Left lung (tissue), 14 donors: ENCODE data around the gene KLF2. TPM values are rescaled to one million over a fixed set of nuclear protein-coding genes. Genes with fewer than 3 reads are reported as not detected.
A peak's percentile ranks its signal among the peaks of the same experiment; 100 is the strongest.

Experiments
- ATAC-seq: fragments of 200-7000 bp; cut with Tn5 transposase; one replicate; pipeline ENCODE4 v1.9.1; 2020; ENCODE audit warnings: moderate library complexity
- DNase-seq, 4 donors: peaks; one replicate each; pipeline ENCODE4 v3.0.0-alpha.2; 2013 to 2020
- H3K27ac ChIP-seq, 2 donors: fragments of 200-600 bp; sonication (generic) in 1 of 2; one replicate each; pipeline versions ENCODE4 v1.5.0 to v1.8.0; 2020 to 2021
- H3K27me3 ChIP-seq, 2 donors: fragments of 200-600 bp; sonication (generic) in 1 of 2; one replicate each; pipeline versions ENCODE4 v1.5.0 to v1.8.0; 2020 to 2021
- H3K36me3 ChIP-seq, 2 donors: fragments of 200-600 bp; sonication (generic) in 1 of 2; one replicate each; pipeline versions ENCODE4 v1.5.0 to v1.8.0; 2020 to 2021
- H3K4me1 ChIP-seq, 2 donors: fragments of 200-600 bp; one replicate each; pipeline ENCODE4 v1.8.0; 2021
- H3K4me3 ChIP-seq, 2 donors: fragments of 200-600 bp; sonication (generic) in 1 of 2; one replicate each; pipeline versions ENCODE4 v1.5.0 to v1.8.0; 2020 to 2021; ENCODE audit warnings: mild to moderate bottlenecking in 1 of 2
- H3K9me3 ChIP-seq, 2 donors: fragments of 200-600 bp; sonication (generic) in 1 of 2; one replicate each; pipeline versions ENCODE4 v1.5.0 to v1.8.0; 2020 to 2021
- intact Hi-C, 2 donors: fragments of 100-400 bp; cut with DNase I; formaldehyde crosslinking; loops; one replicate each; pipeline versions ENCODE4 v1.11.2 to v1.14.2; 2022
- long read RNA-seq, 12 donors: library from polyadenylated mRNA in 2 of 12; unstranded in 2 of 12; transcript quantifications; one replicate each; pipeline ENCODE4 v2.0.0 and lab custom pipeline, GENCODE V29; 2019 to 2026
- polyA plus RNA-seq, 6 donors: library from polyadenylated mRNA; unstranded; fragments of 120-200 nt; gene quantifications; one replicate each; pipeline ENCODE4 v1.2.1, GENCODE V29; 2013; ENCODE audit not compliant: insufficient read length in 6 of 6
- total RNA-seq, 2 donors: library from RNA; stranded (reverse); fragmentation: NEBNext Ultra II Directional; extraction: Animal tissue kit (Norgen Biotek cat#: 25700); gene quantifications; one replicate each; pipeline ENCODE4 v1.2.1, GENCODE V29; 2021
- TF ChIP-seq, protein P1 (sequence below), 2 donors: fragments of 200-600 bp; sonication (generic) in 1 of 2; IDR thresholded peaks; one replicate each; pipeline versions ENCODE4 v1.5.0 to v1.8.0; 2021; ENCODE audit warnings: antibody characterized with exemption in 2 of 2
- donor health status: DM: no; HTN: yes; CAD: no.
- donor health status: DM: no; HTN: no; CAD: no.

Gene KLF2
- 10 to 100 TPM; 30.2 to 75.9 TPM for total RNA-seq
- 10 to 100 TPM; 12.9 to 69.1 (median 37.6) TPM for polyA plus RNA-seq
- long read RNA-seq, donor 1, transcript KLF2-201 (3 exons, 2,018 nt), result major isoform, 15 of 15 reads
- long read RNA-seq, donor 1, partial matches to known transcripts, result 0 of 15 reads
- long read RNA-seq, donor 1, other reads (novel, unspliced or antisense), result 0 of 15 reads
- long read RNA-seq, donor 2, transcript KLF2-201 (3 exons, 2,018 nt), result major isoform, 9 of 33 reads
- long read RNA-seq, donor 2, partial matches to known transcripts, result 24 of 33 reads
- long read RNA-seq, donor 2, other reads (novel, unspliced or antisense), result 0 of 33 reads
- long read RNA-seq, donor 3, transcript KLF2-201 (3 exons, 2,018 nt), result major isoform, 8 of 13 reads
- long read RNA-seq, donor 3, partial matches to known transcripts, result 5 of 13 reads
- long read RNA-seq, donor 3, other reads (novel, unspliced or antisense), result 0 of 13 reads
- long read RNA-seq, donor 4, partial matches to known transcripts, result 3 of 6 reads
- long read RNA-seq, donor 4, other reads (novel, unspliced or antisense), result 3 of 6 reads
- long read RNA-seq, donor 5, transcript KLF2-201 (3 exons, 2,018 nt), result major isoform, 14 of 26 reads
- long read RNA-seq, donor 5, partial matches to known transcripts, result 12 of 26 reads
- long read RNA-seq, donor 5, other reads (novel, unspliced or antisense), result 0 of 26 reads
- long read RNA-seq, donor 6, transcript KLF2-201 (3 exons, 2,018 nt), result major isoform, 10 of 10 reads
- long read RNA-seq, donor 6, partial matches to known transcripts, result 0 of 10 reads
- long read RNA-seq, donor 6, other reads (novel, unspliced or antisense), result 0 of 10 reads
- long read RNA-seq, donor 7, result 0 reads
- long read RNA-seq, donor 8, transcript KLF2-201 (3 exons, 2,018 nt), result major isoform, 7 of 14 reads
- long read RNA-seq, donor 8, partial matches to known transcripts, result 7 of 14 reads
- long read RNA-seq, donor 8, other reads (novel, unspliced or antisense), result 0 of 14 reads
- long read RNA-seq, donor 9, partial matches to known transcripts, result 0 of 2 reads
- long read RNA-seq, donor 9, other reads (novel, unspliced or antisense), result 0 of 2 reads
- long read RNA-seq, donor 10, partial matches to known transcripts, result 3 of 8 reads
- long read RNA-seq, donor 10, other reads (novel, unspliced or antisense), result 1 of 8 reads
- long read RNA-seq, donor 11, result 0 reads
- long read RNA-seq, donor 12, transcript KLF2-201 (3 exons, 2,018 nt), result major isoform, 5 of 13 reads
- long read RNA-seq, donor 12, partial matches to known transcripts, result 8 of 13 reads
- long read RNA-seq, donor 12, other reads (novel, unspliced or antisense), result 0 of 13 reads

DNA sequence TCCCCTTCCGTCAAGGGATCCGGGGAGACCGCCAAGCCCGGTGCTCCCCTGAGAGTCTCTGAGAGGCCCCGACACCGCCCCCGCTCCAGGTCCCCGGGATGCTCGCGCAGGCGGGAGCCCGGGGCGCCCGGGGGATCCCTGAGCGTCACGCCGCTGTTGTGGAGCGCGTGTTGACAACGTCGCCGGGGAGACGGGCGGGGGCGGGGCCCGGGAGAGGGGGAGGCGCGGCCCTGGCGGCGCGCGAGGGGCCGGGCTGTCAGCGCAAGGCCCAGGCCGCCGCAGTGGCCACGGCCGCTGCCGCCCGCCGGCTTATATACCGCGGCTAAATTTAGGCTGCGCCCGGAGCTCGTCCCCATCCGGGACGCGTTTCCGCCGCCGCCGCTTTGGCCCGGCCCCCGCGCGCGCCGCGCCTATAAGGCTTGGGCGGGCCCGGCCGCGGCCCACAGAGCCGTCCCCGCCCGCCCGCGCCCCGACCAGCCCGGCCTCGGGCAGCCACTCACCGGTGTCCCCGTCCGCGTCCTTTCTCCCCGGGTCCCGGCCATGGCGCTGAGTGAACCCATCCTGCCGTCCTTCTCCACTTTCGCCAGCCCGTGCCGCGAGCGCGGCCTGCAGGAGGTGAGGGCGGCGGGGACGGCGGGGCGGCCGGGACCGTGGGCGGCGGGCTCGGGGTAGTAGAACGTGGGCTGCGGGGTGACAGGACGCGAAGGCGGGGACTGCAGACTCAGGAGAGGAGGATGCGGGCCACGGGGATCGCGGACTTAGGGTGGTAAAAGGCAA, at the start of gene KLF2:
TSS of gene KLF2 (plus strand) at position 443 of the 777 bp plus-strand sequence. CDS start at position 541, 98 bp downstream.
- peak within 1 kb of the TSS; percentile 91 to 98 for H3K27ac ChIP-seq
- peaks cover 0 to 28% of the 10 kb centered on the region in 2 donors for H3K36me3 ChIP-seq
- TF ChIP-seq, protein P1, sequence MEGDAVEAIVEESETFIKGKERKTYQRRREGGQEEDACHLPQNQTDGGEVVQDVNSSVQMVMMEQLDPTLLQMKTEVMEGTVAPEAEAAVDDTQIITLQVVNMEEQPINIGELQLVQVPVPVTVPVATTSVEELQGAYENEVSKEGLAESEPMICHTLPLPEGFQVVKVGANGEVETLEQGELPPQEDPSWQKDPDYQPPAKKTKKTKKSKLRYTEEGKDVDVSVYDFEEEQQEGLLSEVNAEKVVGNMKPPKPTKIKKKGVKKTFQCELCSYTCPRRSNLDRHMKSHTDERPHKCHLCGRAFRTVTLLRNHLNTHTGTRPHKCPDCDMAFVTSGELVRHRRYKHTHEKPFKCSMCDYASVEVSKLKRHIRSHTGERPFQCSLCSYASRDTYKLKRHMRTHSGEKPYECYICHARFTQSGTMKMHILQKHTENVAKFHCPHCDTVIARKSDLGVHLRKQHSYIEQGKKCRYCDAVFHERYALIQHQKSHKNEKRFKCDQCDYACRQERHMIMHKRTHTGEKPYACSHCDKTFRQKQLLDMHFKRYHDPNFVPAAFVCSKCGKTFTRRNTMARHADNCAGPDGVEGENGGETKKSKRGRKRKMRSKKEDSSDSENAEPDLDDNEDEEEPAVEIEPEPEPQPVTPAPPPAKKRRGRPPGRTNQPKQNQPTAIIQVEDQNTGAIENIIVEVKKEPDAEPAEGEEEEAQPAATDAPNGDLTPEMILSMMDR (IDR thresholded peaks at IDR 0.05), result no peak
- H3K27me3 ChIP-seq, result no peaks in the 10 kb centered on the region
- DNase-seq (peak; percentile 89 to 99 (median 95)), ATAC-seq (peak; percentile 84)
- H3K4me3 ChIP-seq, result peak within 1 kb of the TSS; percentile 72 to 77
- peaks cover 13 to 44% of the 10 kb centered on the region in 2 donors for H3K4me1 ChIP-seq
- intact Hi-C loops, result loop anchor here in 1 of 2 donors (10.0 kb wide), 1 partner anchor 70 kb away; no protein-coding TSS in a partner anchor
- no peaks in the 10 kb centered on the region for H3K9me3 ChIP-seq

DNA sequence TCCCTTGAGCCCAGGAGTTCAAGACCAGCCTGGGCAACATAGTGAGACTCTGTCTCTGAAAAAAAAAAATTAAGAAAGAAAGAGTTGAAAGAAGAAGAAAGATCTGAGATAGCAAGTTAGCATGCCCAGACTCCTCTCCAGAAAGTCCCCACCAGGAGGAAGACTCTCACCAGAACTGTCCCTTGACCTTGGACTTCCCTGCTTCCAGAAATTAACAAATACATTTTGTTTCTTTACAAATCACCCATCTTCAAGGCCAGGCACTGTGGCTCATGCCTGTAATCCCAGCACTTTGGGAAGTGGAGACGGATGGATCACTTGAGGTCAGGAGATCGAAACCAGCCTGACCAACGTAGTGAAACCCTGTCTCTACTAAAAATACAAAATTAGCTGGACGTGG, 44.3 kb upstream of the KLF2 start:
- H3K4me1 ChIP-seq, result peaks cover 15 to 59% of the 10 kb centered on the region in 2 donors
- ATAC-seq (no peak), DNase-seq (no peak)
- H3K36me3 ChIP-seq, result no peaks in the 10 kb centered on the region
- no peak overlapping the region for H3K4me3 ChIP-seq
- H3K27me3 ChIP-seq, result no peaks in the 10 kb centered on the region
- intact Hi-C loops, result no loop called here
- no peak overlapping the region for H3K27ac ChIP-seq
- no peaks in the 10 kb centered on the region for H3K9me3 ChIP-seq
- TF ChIP-seq, protein P1 (IDR thresholded peaks at IDR 0.05), result no peak

DNA sequence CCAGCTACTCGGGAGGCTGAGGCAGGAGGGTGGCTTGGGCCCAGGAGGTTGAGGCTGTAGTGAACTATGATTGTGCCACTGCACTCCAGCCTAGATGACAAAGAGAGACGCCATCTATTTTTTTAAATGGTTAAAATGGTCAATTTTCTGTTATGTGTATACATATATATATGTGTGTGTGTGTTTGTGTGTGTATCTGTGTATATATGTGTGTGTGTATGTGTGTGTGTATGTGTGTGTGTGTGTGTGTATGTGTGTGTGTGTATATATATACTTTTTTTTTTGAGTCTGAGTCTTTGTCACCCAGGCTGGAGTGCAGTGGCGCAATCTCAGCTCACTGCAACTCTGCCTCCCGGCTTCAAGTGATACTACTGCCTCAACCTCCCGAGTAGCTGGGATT, 42.9 kb upstream of the KLF2 start:
- TF ChIP-seq, protein P1 (IDR thresholded peaks at IDR 0.05), result no peak
- Histone ChIP-seq H3K27me3 (no peaks in the 10 kb centered on the region), H3K4me1 (peaks cover 25 to 73% of the 10 kb centered on the region in 2 donors), H3K9me3 (no peaks in the 10 kb centered on the region), H3K4me3 (no peak overlapping the region), H3K27ac (no peak overlapping the region), H3K36me3 (no peaks in the 10 kb centered on the region)
- intact Hi-C loops, result no loop called here
- ATAC-seq (no peak), DNase-seq (no peak)

DNA sequence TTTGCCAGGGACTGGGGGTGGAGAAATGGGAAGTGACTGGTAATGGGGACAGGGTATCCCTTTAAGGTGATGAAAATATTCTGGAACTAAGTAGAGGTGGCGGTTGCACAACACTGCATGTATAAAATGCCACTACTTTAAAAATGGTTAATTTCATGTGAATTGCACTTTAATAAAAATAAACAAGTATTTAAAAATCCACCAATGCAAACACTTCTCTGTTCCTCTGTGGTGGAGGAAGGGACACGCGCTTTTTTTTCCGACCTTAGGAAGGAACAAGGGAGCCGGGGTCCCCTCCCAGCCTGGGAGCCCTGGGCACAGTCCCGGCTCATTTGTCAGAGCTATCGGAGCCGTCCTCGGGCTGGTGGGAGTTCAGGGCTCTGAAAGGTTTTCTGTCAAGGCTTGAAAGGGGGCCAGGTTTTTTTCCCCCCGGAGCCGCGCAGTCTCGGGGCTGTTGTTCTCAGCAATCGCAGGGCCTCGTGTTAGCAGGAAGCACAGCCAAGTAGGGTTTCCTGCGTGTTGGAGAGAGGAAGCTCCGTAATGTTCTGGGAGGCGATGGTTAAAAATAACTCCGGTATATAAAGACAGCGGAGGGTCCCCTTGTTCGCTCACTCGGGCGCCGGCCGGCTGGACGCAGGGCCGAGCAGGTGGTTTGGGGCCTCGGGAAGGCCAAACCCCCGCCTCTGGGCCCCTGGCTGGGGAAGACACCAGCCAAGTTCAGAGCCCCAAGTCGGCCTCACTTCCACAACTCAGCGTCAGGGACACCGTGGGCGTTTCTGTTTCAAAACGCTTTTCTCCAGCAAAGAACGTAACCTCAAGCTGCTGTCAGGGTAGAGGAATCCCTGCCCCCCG, 41.2 kb upstream of the KLF2 start:
- H3K27me3 ChIP-seq, result no peaks in the 10 kb centered on the region
- peak; percentile 76 to 85 (median 81) for DNase-seq
- H3K9me3 ChIP-seq, result no peaks in the 10 kb centered on the region
- peak overlapping the region; percentile 88 to 96 for H3K27ac ChIP-seq
- TF ChIP-seq, protein P1 (IDR thresholded peaks at IDR 0.05), result no peak
- H3K4me3 ChIP-seq, result peak overlapping the region; percentile 7 to 26
- intact Hi-C loops, result no loop called here
- H3K36me3 ChIP-seq, result no peaks in the 10 kb centered on the region
- peaks cover 25 to 80% of the 10 kb centered on the region in 2 donors for H3K4me1 ChIP-seq
- ATAC-seq, result peak; percentile 72
